Right lobe of liver (tissue), 6 donors: ENCODE measurements around the gene KAZN. TPM values are rescaled to one million over a fixed set of nuclear protein-coding genes. Genes with fewer than 3 reads are reported as not detected.

Source experiments
- ATAC-seq, 4 donors: fragments of 200-7000 bp; cut with Tn5 transposase; one replicate each; pipeline ENCODE4 v1.9.1; 2020; ENCODE audit warnings: mild to moderate bottlenecking in 4 of 4, moderate library complexity in 4 of 4
- DNase-seq, 3 donors: peaks; one replicate each; pipeline ENCODE4 v3.0.0-alpha.2; 2020
- H3K27ac ChIP-seq, 3 donors: fragments of 200-600 bp; one replicate each; pipeline ENCODE4 v1.8.0; 2022
- H3K27me3 ChIP-seq, 2 donors: fragments of 200-600 bp; one replicate each; pipeline ENCODE4 v1.8.0; 2022
- H3K36me3 ChIP-seq, 4 donors: fragments of 200-600 bp; sonication (generic) in 1 of 4; one replicate each; pipeline versions ENCODE4 v1.5.1 to v1.8.0; 2017 to 2022; ENCODE audit warnings: control low read depth in 1 of 4
- H3K4me1 ChIP-seq, 4 donors: fragments of 200-600 bp; sonication (generic) in 1 of 4; one replicate each; pipeline versions ENCODE4 v1.5.1 to v1.8.0; 2017 to 2022; ENCODE audit warnings: control low read depth in 1 of 4
- H3K4me3 ChIP-seq, 3 donors: fragments of 200-600 bp; one replicate each; pipeline ENCODE4 v1.8.0; 2022
- H3K9me3 ChIP-seq, 4 donors: fragments of 200-600 bp; sonication (generic) in 1 of 4; one replicate each; pipeline versions ENCODE4 v1.5.1 to v1.8.0; 2017 to 2022; ENCODE audit warnings: control low read depth in 1 of 4
- CTCF ChIP-seq, 4 donors: fragments of 200-600 bp in 3 of 4; fragments of 450-650 bp in 1 of 4; IDR thresholded peaks; one replicate each; pipeline versions ENCODE4 v1.5.1 to v1.8.0; 2016 to 2022; ENCODE audit warnings: antibody characterized with exemption in 4 of 4, mild to moderate bottlenecking in 2 of 4
- POLR2A ChIP-seq: fragments of 450-650 bp; IDR thresholded peaks from one replicate; pipeline ENCODE4 v1.6.1; 2017; ENCODE audit warnings: antibody characterized with exemption, mild to moderate bottlenecking
- WGBS: methylation state at CpG from one replicate; pipeline ENCODE4 v1.1.6; 2018; ENCODE audit warnings: low coverage, low lambda C conversion rate; ENCODE audit not compliant: insufficient coverage; ENCODE audit errors: missing lambda C conversion rate; 5-methylcytosine and 5-hydroxymethylcytosine counted together
- intact Hi-C, 2 donors: fragments of 100-400 bp; cut with DNase I; formaldehyde crosslinking; loops; one replicate each; pipeline versions ENCODE4 v1.11.2 to v1.14.1; 2022
- total RNA-seq, 6 experiments: library from RNA; depleted of rRNA in 2 of 6; stranded (reverse); fragments of >200 nt in 2 of 6; fragmentation: NEBNext Ultra II Directional in 3 of 6; extraction: Animal tissue kit (Norgen Biotek cat#: 25700) in 3 of 6; gene quantifications; one replicate each; pipeline versions ENCODE4 v1.1.0 to v1.2.4, GENCODE V29; 2016 to 2023
- donor health status: DM: no; HTN: yes; CAD: no.
- donor health status: DM: no; HTN: no; CAD: no.
- donor health status: DM: no; HTN: no; CAD: no.
- donor health status: DM: no; HTN: yes; CAD: no.
- donor health status: DM: no; HTN: yes; CAD: no.

Gene KAZN
- total RNA-seq, 6 experiments from 2014 or later, result 1.5 to 7.2 (median 2.7) TPM

- Histone ChIP-seq H3K4me3 (no peak overlapping the region), H3K27ac (no peak overlapping the region), H3K36me3 (no peaks in the 10 kb centered on the region), H3K9me3 (peaks cover 0 to 3% (median 0%) of the 10 kb centered on the region in 4 donors), H3K27me3 (no peaks in the 10 kb centered on the region), H3K4me1 (no peaks in the 10 kb centered on the region)
- intact Hi-C loops, result no loop called here
- no peak for TF ChIP-seq POLR2A
- no peak for TF ChIP-seq CTCF (IDR thresholded peaks at IDR 0.05)
- ATAC-seq, result no peak
- 46% methylated on average over 5 of the region's 5 CpGs for WGBS
- no peak for DNase-seq
These were observed 247.4 kb downstream of the KAZN start for GRCh38 chr1:14845851-14846250.

GRCh38 chr1:14846688-14847087 lies 248.2 kb downstream of the KAZN start:
- no peak overlapping the region for H3K27ac ChIP-seq
- DNase-seq (no peak), ATAC-seq (no peak)
- TF ChIP-seq POLR2A (no peak), CTCF (IDR thresholded peaks at IDR 0.05) (no peak)
- H3K9me3 ChIP-seq, result peaks cover 0 to 2% (median 0%) of the 10 kb centered on the region in 4 donors
- no peak overlapping the region for H3K4me3 ChIP-seq
- H3K36me3 ChIP-seq, result no peaks in the 10 kb centered on the region
- 44% methylated on average over 4 of the region's 4 CpGs for WGBS
- intact Hi-C loops, result no loop called here
- H3K4me1 ChIP-seq, result no peaks in the 10 kb centered on the region
- no peaks in the 10 kb centered on the region for H3K27me3 ChIP-seq

- DNase-seq, result no peak
- intact Hi-C loops, result no loop called here
- Histone ChIP-seq H3K9me3 (no peaks in the 10 kb centered on the region), H3K27ac (no peak overlapping the region), H3K27me3 (no peaks in the 10 kb centered on the region), H3K4me3 (no peak overlapping the region), H3K36me3 (no peaks in the 10 kb centered on the region), H3K4me1 (no peaks in the 10 kb centered on the region)
- no peak for ATAC-seq
- WGBS, result 88% methylated on average over 4 of the region's 6 CpGs
- TF ChIP-seq POLR2A (no peak), CTCF (IDR thresholded peaks at IDR 0.05) (no peak)
These were observed 249.7 kb downstream of the KAZN start for GRCh38 chr1:14848203-14848602.

GRCh38 chr1:14848625-14849024 lies 250.1 kb downstream of the KAZN start:
- no peak for TF ChIP-seq CTCF (IDR thresholded peaks at IDR 0.05)
- no peaks in the 10 kb centered on the region for H3K4me1 ChIP-seq
- no peaks in the 10 kb centered on the region for H3K27me3 ChIP-seq
- intact Hi-C loops, result no loop called here
- no peak overlapping the region for H3K4me3 ChIP-seq
- WGBS, result 70% methylated on average over 12 of the region's 17 CpGs
- no peak overlapping the region for H3K27ac ChIP-seq
- H3K9me3 ChIP-seq, result no peaks in the 10 kb centered on the region
- no peaks in the 10 kb centered on the region for H3K36me3 ChIP-seq
- ATAC-seq, result no peak
- no peak for DNase-seq

- 68% methylated on average over 4 of the region's 8 CpGs for WGBS
- Histone ChIP-seq H3K4me1 (no peaks in the 10 kb centered on the region), H3K36me3 (no peaks in the 10 kb centered on the region), H3K9me3 (no peaks in the 10 kb centered on the region), H3K27ac (no peak overlapping the region), H3K27me3 (no peaks in the 10 kb centered on the region), H3K4me3 (no peak overlapping the region)
- no peak for TF ChIP-seq POLR2A
- TF ChIP-seq CTCF (IDR thresholded peaks at IDR 0.05), result no peak
- intact Hi-C loops, result no loop called here
- DNase-seq, result no peak
- no peak for ATAC-seq
These were observed 250.6 kb downstream of the KAZN start for GRCh38 chr1:14849038-14849437.
